OCI-LY1 (cell line): Measurements from ENCODE around the gene FUBP3.

ENCODE experiments used
- EZH2 ChIP-seq: fragments of 200-600 bp; sonication (generic), shearing (Covaris generic); IDR thresholded peaks from 2 replicates; pipeline ENCODE4 v1.8.0; 2017; ENCODE audit warnings: borderline replicate concordance, mixed run types, mild to moderate bottlenecking, antibody characterized with exemption, low read length, moderate library complexity, mixed read lengths
- TF ChIP-seq, protein P1 (sequence below): fragments of 200-600 bp; sonication (generic), shearing (Covaris generic); IDR thresholded peaks from 2 replicates; pipeline ENCODE4 v1.5.1; 2017; ENCODE audit warnings: mild to moderate bottlenecking, antibody characterized with exemption, low read length, moderate library complexity, mixed read lengths

DNA sequence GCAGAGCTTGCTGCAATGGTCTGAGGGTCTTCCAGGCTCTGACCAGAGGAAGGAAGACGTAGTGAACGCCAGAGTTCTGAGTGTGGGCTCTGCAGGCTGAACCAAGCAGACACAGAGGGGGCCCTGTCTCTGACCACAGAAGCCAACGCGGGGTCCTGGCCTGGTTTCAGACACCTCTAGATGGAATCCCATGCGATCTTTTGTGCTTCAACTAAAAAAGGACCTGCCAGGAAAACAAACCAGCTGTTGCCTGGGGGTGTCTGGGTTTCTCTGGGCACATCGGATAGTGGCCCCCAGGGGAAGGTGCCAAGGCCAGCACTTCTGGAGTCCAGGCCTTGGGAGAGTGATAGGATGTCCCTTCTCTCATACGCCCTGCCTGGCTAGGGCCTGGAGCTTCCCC lies 97.9 kb downstream of the FUBP3 start:
- TF ChIP-seq, protein P1, sequence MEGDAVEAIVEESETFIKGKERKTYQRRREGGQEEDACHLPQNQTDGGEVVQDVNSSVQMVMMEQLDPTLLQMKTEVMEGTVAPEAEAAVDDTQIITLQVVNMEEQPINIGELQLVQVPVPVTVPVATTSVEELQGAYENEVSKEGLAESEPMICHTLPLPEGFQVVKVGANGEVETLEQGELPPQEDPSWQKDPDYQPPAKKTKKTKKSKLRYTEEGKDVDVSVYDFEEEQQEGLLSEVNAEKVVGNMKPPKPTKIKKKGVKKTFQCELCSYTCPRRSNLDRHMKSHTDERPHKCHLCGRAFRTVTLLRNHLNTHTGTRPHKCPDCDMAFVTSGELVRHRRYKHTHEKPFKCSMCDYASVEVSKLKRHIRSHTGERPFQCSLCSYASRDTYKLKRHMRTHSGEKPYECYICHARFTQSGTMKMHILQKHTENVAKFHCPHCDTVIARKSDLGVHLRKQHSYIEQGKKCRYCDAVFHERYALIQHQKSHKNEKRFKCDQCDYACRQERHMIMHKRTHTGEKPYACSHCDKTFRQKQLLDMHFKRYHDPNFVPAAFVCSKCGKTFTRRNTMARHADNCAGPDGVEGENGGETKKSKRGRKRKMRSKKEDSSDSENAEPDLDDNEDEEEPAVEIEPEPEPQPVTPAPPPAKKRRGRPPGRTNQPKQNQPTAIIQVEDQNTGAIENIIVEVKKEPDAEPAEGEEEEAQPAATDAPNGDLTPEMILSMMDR: no peak
- no peak for TF ChIP-seq EZH2
